Stimulated activated CD8-positive, alpha-beta memory T cell treated with anti-CD3 and anti-CD28 coated beads, Interleukin-15, amount 100 ng/mL, for 24 hours (primary cell): ENCODE measurements around the gene KCNG4.
A peak's percentile ranks its signal among the peaks of the same experiment; 100 is the strongest.
"Not testable (repeated sequence)": the region's sequence is repeated elsewhere in the genome, so short reads cannot be mapped to it uniquely, and the experiment has no call there.

Experiments used
- DNase-seq: peaks from one replicate; pipeline ENCODE4 v3.0.0-alpha.2; 2020; ENCODE audit warnings: low read depth

The KCNG4 gene

DNA sequence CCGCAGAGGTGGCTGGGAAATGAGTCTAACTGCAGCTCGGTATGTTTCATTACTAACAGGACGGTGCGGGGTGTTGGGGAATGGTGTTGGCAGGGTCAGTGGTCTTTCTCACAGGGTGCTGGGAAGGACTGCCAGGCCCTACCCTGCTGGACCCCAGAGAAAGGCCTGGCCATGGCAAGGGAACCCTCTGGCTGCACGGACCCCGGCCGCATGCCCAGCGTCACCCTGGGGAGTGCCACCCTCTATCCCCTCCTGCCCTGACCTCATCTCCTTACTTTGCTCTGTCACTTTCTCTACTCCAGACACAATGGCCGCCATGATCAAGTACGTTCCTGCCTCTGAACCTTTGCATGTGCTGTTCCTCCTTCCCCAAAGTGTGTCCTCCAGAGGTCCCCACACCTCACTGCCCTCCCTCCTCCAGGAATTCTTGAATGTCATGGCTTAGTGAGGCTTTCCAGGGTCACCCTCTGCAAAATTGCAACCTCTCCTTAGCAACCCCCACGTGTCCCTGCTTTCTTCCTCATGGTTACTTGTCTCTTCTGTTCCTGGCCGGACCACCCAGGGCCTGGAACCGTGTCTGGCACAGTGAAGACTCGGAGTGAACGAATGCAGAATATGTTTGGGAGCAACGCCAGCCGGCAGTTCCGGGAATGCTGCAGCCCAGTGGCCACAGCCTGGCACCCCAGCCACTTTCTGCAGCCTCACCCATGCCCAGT is 33.7 kb downstream of the KCNG4 start:
- DNase-seq = no peak

DNA sequence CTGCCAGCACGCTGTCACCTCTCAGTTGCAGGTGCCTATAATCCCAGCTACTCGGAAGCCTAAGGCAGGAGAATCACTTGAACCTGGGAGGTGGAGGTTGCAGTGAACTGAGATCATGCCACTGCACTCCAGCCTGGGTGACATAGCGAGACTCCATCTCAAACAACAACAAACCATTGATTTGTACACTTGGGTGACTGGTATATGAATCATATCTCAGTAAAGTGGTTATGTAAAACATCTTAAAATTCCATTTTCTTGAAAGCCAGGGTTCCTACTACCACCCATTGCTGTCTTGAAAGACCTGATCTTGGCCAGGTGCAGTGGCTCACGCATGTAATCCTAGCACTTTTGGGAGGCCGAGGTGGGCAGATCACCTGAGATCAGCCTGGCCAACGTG is 34.7 kb downstream of the KCNG4 start:
- not testable (repeated sequence) for DNase-seq

DNA sequence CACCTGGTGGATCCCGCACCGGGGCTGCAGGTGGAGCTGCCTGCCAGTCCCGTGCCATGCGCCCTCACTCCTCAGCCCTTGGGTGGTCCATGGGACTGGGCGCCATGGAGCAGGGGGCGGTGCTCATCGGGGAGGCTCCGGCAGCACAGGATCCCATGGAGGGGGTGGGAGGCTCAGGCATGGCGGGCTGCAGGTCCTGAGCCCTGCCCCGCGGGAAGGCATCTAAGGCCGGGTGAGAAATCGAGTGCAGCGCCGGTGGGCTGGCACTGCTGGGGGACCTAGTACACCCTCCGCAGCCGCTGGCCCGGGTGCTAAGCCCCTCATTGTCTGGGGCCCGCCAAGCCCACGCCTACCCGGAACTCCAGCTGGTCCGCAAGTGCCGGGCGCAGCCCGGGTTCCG is 35.3 kb downstream of the KCNG4 start:
- not testable (repeated sequence) for DNase-seq

DNA sequence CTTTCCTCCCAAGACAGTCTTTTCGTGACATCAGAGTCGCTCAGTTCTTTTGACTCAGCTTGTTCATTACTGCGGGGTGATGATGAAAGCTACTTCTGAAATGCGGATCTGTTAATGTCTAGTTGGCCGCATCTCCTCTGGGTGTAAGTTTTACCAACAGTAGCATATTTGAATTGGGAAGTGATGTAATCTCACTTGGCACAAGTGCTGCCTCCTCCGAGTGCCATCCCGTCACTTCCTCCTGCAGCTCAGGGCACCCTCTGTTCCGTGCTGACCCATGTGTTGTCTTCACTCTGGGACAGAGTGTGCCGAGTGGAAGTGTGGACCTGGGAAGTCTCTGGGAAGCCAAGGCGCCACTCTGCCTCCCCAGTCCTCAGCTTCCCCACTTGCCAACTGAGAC is 40.0 kb downstream of the KCNG4 start:
- no peak for DNase-seq

DNA sequence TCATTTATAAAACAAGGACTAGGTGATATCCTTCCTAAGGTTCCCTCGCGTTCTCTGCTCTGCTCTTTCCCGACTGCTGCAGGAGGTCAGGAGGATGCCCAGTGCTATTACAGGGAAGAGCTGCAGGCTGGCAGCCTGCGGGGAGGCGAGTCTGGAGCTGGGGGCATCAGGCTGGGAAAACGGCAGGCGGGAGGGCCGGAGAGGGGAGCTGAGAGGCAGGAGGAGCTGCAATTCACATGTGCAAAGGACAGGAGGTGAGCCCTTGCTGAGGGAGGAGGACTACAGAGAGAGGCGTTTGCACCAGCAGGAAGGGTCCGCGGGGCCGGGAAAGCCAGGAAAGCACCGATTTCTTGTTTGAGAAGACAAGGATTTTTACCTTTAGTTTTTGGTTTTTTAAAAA is 40.7 kb downstream of the KCNG4 start:
- DNase-seq = no peak

DNA sequence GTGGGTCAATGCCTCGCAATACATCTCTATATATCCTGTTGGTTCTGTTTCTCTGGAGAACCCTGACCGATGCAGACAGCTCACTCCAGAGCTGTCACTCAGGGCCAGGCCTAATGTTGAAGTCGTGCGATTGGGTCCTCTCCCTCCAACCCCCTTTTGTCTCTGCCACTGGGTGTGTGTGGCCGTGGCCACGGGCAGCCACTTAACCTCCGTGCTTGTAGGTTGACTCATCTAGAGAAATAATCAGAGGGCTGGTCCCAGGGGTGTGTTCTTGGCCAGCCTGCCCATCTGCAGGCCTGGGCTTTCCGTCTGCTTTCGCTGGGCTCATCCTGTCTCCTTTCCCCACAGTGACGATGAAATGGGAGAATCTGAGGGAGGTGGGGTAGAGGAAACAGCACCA is 41.4 kb downstream of the KCNG4 start:
- DNase-seq = no peak

DNA sequence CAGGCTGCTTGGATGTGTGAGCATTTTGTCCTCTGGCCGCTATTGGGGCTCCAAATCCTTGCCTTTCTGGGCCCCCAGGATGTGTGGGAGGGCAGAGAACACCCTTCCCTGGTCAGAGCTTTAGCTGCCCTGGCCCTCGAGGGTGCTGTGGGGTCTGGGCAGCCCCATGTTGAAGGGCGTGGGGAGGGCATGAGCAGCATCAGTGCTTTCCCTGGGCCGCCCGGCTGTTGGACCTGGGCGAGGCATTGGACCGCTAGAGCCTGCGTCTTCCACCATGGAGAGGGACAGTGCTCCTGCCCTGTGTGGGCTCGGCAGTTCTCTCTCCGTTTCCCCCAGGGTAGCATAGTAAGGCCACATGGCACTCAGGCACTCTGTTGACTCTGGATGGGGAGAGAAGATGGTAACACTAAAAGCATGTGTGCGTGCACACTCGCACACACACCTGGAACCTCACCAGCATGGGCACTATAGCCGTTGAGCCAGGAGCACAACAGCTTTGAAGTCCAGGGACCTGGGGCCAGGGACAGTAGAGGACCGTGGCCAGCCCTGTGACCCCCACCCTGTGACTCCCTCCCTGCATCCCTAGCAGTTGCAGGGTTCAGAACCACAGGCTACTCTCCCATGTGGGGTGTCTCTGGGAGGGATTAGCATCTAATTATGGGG is 42.2 kb downstream of the KCNG4 start:
- DNase-seq = no peak

DNA sequence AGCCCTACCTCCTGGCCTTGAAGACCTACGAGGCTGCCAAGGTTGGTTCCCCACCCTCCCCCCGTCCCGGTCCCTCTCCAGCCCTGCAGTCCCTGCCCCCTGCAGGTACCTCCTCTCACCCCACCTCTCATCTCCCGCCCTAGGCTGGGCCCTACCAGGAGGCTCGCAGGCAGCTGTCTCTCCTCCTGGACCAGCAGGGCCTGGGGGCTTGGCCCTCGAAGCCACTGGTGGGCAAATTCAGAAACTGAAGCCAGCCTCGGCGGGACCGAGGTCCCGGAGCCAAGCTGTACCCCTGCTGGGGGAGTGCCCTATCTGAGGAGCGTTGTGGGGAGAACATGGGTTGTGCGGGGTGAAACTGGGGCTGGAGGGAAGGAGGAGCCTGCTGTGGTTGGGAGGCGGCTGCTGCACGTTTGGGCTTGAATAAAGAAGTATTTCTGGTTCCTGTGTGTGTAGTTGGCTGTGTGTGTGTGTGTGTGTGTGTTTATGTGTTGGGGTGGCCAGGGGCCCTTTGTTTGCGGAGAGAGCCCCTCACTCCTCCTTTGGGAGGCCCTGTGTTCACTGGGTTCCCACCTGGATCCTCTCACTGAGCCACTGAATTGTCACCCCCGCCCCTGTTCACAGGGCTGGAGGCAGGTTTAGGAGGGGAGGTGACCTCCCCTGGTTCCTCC is 43.0 kb downstream of the KCNG4 start:
- no peak for DNase-seq

DNA sequence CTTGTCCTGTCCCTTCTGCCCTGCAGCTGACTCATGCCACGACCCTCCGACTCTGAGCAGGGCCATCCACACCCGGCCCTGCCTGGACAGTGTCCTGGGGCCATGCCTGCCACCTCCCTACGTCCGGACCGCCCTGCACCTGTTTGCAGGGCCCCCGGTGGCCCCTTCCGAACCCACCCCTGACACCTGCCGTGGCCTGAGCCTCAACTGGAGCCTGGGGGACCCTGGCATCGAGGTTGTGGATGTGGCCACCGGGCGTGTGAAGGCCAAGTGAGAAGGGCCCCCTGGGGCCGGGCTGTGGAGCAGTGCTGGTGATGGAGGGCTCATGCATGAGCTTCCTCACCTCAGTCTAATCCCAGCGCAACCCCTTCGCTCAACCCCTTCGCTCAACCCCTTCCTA is 43.7 kb downstream of the KCNG4 start:
- DNase-seq = no peak

DNA sequence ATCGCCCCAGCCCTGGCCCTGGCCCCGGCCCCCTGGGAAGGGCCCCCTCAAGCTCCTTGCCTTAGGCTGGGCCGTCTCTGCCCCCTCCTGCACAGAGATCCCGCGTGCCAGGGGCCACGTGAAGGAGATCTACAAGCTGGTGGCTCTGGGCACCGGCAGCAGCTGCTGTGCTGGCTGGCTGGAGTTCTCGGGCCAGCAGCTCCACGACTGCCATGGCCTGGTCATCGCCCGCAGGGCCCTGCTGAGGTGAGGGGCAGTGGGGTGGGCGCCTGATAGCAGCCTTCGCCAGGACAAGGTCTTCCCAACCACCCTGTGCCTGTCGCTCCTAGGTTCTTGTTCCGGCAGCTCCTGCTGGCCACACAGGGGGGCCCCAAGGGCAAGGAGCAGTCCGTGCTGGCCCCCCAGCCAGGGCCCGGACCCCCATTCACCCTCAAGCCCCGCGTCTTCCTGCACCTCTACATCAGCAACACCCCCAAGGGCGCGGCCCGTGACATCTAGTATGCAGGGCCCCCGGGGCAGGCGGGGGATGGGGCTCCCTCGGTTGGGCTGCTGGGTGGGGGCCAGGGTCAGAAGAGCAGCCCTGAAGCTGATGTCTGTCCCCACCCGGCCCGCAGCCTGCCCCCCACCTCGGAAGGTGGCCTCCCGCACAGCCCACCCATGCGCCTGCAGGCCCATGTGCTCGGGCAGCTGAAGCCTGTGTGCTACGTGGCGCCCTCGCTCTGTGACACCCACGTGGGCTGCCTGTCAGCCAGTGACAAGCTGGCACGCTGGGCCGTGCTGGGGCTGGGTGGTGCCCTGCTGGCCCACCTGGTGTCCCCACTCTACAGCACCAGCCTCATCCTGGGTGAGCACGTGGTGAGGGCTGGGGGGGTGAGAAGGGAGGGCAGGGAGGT is 44.4 kb downstream of the KCNG4 start:
- DNase-seq = no peak

DNA sequence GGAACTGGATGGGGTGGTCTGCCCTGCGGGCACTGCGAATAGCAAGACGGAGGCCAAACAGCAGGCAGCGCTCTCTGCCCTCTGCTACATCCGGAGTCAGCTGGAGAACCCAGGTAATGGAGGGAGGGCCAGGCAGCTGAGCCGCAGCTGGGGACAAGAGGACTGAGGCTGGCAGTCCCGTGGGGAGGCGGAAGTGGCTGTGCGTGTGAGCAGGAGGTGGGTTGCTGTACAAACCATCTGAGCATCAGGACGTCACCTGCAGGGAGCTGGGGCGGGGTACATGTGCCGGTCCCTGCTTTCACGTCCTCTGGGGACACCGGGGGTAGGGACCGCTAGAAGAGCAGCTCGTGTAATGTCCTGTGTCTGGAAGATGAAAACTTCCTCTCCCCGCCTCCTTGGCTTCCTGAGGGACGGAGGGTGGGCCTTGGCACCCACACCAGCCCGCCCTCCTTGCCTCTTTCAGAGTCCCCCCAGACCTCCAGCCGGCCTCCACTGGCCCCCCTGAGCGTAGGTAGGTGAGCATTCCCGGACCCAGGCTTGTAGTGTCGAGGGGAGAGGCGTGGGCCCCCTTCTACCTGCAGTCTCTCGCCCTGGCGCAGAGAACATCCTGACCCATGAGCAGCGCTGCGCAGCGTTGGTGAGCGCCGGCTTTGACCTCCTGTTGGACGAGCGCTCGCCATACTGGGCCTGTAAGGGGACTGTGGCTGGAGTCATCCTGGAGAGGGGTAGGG is 45.2 kb downstream of the KCNG4 start:
- no peak for DNase-seq

DNA sequence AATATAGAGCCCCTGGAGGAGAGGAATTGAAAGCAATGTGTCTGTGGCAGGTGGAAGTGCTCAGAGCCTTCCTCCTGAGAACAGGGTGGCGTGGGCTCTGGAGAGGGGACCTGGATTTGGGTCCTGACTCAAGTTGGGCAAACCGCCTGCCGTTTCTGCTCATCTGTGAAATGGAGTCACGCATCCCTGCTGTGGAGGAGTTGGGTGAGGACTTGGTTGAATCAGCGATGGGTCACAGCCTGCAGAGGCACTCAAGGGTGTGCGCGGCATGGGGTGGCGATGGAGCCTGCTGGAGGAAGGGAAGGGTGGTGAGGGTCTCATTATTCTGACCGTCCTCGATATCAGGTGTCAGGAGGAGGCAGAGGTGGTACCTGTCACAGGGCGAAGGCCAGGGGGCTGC is 45.8 kb downstream of the KCNG4 start:
- no peak for DNase-seq

DNA sequence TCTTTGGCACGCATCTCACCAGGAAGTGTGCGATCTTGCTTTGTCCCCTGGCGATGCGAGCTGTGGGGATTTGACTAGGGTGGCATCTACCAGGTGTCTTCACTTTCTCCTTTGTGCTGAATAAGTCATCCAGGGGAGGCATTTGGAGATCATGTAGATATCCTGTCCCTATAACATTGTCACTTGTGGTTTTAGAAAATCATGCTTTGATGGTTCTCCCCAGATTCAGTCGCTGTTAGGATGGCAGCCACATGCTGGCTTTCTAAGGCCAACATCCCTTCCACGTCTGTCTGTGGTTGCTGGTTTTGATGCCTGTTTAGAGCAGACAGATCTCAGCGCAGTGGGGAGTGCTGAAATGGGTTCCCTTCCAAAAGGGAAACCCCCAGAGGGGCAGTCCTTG is 46.3 kb downstream of the KCNG4 start:
- no peak for DNase-seq

DNA sequence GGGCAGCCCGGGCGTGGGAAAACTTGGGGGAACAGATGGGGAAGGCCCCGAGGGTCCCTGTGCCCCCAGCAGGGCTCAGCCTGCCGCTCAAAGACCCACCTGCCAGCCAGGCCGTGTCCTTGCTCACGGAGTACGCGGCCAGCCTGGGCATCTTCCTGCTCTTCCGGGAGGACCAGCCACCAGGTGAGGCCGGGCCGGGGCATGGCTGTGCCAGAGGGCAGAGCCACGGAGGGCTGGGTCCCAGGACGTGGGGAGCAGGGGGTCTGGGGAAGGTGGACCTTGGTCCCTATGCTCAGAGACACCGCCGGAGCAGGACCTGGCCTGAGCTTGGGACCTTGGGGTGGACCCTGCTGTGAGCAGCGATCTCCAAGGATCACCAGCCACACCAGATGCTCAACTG is 48.3 kb downstream of the KCNG4 start:
- DNase-seq = no peak

DNA sequence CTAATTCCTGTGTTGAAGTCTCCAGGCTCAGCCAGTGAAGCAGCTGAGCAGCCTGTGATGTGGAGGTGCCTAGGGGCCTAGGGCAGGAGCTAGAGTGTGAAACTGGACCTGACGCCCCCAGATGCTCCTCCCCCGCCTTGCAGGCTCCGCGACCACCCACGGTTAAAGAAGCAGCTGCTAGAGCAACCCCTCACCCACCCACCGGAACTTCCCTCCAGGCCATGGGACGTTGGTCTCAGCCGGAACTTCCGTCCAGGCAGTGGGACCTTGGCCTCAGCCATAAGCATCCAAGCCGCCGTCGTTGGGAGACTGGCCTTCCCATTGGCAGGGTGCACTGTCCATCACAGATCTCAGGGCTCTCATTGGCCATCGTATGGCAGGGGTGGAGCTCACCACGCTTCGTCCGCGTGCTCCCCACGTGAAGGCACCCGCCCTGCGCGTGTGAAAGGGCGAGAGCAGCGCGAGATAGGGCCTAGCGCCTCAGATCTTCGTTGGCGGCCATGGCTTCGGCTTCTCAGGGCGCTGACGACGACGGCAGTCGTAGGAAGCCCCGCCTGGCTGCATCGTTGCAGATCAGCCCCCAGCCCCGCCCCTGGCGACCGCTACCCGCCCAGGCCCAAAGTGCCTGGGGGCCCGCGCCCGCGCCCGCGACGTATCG is 49.0 kb downstream of the KCNG4 start, which contains the start of gene ADAD2:
Gene ADAD2, plus strand, starts transcription at position 427 of the 658 bp plus-strand sequence. Its CDS starts 74 bp downstream, at position 501.
- no peak for DNase-seq

DNA sequence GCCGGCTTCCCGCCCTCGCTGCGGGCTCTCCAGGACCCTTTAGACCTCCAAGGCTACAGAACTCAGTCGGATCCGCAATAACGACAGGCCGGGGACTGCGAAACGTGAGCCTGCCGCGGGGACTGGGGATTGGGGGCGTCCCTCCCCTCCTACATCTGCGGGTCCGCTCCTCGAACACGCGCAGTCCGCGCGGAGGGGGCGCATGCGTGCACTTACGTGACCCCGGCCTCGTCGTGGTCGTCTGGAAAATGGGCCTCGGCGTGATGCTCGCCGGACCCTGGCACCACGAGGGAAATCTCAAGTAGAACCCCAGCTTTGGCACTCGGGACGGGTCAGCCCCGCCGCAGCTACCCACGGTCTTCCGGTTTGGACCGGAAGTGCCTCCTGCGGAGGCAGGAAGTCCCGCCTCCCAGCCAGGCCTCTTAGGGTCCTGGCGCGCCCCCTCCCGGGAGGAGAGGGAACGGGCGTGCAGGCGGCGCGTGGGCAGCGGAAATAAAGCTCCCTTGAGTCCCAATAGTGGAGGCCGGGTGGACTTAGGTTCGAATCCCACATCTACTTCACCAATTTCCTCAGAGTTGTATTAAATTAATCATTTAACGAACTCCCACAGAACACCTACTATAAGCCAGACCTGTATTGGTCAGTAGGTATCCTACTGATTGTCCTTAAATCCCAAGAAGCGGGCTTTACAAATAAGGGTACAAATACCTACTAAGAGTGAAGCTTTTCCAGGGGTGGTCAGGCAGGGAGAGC is 53.0 kb downstream of the KCNG4 start, which contains the start of gene TAF1C:
Gene TAF1C, minus strand, starts transcription at position 373 of the 753 bp plus-strand sequence. CDS start 2,069 bp downstream, outside the sequence.
- DNase-seq = peak; percentile 86

DNA sequence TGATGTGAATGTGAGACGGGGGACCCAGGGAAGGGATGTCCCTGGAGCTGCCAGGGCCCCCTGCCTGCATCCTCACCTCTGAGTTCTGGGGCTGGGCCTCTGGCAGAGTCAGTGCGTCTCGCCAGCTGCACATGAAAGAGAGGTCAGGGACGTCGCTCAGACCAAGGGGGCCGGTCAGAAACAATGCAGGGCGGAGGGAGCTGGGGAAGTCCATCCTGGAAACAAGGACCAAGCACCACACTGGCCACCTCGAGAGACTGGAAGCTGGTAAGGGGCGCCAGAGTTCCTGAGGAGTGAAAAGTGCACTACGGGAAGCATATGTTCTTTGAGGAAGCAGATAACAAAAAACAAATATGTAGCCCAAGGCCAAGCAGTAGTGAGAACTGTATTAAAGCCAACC is 55.0 kb downstream of the KCNG4 start:
- no peak for DNase-seq

DNA sequence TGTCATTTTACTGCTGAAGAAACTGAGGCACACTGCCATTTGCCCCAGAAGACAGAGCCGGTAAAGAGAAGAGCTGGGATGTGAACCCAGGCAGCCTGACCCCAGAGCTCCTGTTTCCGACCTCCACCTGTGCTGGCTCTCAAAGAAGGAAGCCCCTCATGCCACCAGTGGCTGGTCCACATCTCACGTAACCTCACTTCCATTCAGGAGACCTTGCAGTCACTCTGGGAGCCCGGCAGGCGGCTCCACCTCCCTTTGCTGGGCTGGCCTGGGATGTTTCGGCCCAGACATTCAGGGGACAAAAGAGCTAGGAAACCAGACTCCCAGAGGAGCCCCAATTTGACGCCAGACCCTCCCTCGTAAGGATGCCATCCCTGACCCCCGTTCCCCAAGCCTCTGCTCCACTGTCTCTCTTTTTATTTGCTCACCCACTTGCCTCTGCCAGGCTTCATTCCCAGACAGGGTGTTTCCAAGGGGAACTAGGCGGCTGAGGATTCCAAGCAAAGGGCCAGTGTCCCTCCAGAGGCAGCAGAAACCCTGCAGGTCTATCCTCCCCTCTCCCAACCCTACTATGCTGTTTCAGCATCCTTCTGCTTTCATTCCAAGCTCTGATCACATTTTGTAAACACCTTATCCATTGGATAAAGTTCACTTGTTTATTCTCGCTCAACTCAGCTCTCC is 55.8 kb downstream of the KCNG4 start:
- no peak for DNase-seq

DNA sequence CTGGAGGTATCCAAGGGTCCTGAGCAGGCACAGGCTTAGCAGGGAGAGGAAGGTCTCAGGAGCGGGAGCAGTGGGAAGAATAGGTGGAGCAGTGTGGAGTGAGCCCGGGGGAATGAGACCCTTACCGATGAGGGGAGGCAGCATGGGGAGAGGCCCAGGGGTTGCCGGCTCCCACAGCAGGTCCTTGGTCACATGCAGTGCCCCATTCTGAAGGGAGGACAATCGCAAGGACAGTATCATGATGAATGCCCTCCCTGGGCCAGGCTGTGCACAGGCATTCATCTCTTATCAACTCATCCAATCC is 56.3 kb downstream of the KCNG4 start:
- DNase-seq = no peak
